GM13976 (cell line): ENCODE measurements around the gene SDHB.

Experiments
- DNase-seq: peaks from one replicate; pipeline ENCODE4 v3.0.0; 2012; ENCODE audit warnings: low spot score
- CTCF ChIP-seq: IDR thresholded peaks from 2 replicates; pipeline ENCODE4 v1.5.1; 2012; ENCODE audit warnings: borderline replicate concordance, mild to moderate bottlenecking; ENCODE audit not compliant: insufficient read depth; ENCODE audit errors: extremely low read depth, missing control alignments, control extremely low read depth
- in situ Hi-C: fragments of 300-500 bp; cut with MboI; formaldehyde crosslinking; loops from one replicate; pipeline ENCODE4 v1.12.0; 2022; ENCODE audit warnings: low sequenced_read_pairs, mixed read lengths, inconsistent platforms; ENCODE audit not compliant: unreplicated experiment

The SDHB gene

GRCh38 chr1:17052038-17052437 lies 1.8 kb downstream of the SDHB start:
- TF ChIP-seq CTCF = no peak
- DNase-seq = no peak
- in situ Hi-C loops = no loop called here

DNA sequence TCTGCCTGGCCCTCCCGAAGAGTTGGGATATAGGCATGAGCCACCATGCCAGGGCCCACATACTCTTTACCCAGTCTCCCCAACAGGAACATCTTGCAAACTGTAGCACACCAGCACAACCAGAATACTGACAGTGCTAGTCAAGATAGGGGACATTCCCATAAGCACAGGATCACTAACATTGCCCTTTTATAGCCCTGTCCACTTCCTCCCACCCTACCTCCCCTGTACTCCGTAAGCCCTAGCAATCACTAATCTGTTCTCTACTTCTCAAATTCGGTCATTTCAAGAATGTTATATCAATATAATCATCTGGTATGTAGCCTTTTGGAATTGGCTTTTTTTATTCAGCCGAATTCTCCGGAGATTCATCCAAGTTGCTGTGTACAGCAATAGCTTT lies 5.9 kb downstream of the SDHB start:
- TF ChIP-seq CTCF = no peak
- in situ Hi-C loops = loop anchor here (10.0 kb wide), 1 partner anchor 83 kb away; no protein-coding TSS in a partner anchor
- DNase-seq = no peak

DNA sequence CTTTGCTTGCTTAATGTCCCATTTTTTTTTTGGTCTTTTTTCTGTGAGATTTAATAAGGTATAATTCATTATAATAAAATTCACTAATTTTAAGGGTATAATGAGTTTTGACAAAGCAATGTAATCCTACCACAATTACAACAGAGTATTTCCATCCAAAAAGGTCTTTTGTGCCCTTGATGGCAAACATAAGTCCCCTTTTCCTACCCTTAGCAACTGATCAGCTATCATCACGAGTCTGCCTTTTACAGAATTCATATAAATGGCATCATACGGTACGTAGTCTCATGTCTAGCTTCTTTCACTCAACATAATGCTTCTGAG lies 7.5 kb downstream of the SDHB start:
- no peak for TF ChIP-seq CTCF
- in situ Hi-C loops = loop anchor here (10.0 kb wide), 1 partner anchor 81 kb away; no protein-coding TSS in a partner anchor
- DNase-seq = no peak

- DNase-seq = peak; percentile 49
- in situ Hi-C loops = loop anchor here (10.0 kb wide), 1 partner anchor 81 kb away; no protein-coding TSS in a partner anchor
- peak; percentile 43 for TF ChIP-seq CTCF
These were observed 8.0 kb downstream of the SDHB start for GRCh38 chr1:17045634-17046333.

GRCh38 chr1:17045150-17045549 lies 8.7 kb downstream of the SDHB start:
- in situ Hi-C loops = loop anchor here (10.0 kb wide), 1 partner anchor 80 kb away; no protein-coding TSS in a partner anchor
- no peak for DNase-seq
- no peak for TF ChIP-seq CTCF

GRCh38 chr1:17043676-17044075 lies 10.2 kb downstream of the SDHB start:
- no peak for TF ChIP-seq CTCF
- DNase-seq = no peak
- in situ Hi-C loops = loop anchor here (10.0 kb wide), 1 partner anchor 79 kb away; no protein-coding TSS in a partner anchor
